GM19023 (cell line): ENCODE measurements around the gene CDK5R2.

ENCODE experiments used
- ATAC-seq: cut with Tn5 transposase; IDR thresholded peaks from one replicate; pipeline ENCODE4 v1.9.1; 2021; ENCODE audit warnings: mild to moderate bottlenecking, moderate library complexity; ENCODE audit not compliant: unreplicated experiment

The CDK5R2 gene

GRCh38 chr2:219001577-219002394 is 42.3 kb downstream of the CDK5R2 start:
- ATAC-seq, result no peak

- ATAC-seq, result no peak
Measured at GRCh38 chr2:219002395-219003266, 43.2 kb downstream of the CDK5R2 start.

GRCh38 chr2:219003267-219003634 is 43.8 kb downstream of the CDK5R2 start:
- ATAC-seq, result no peak

GRCh38 chr2:219003979-219004378 is 44.5 kb downstream of the CDK5R2 start:
- no peak for ATAC-seq

- no peak for ATAC-seq
Measured at GRCh38 chr2:219009294-219009693, 49.8 kb downstream of the CDK5R2 start.

- no peak for ATAC-seq
Measured at GRCh38 chr2:219010162-219010756, 50.8 kb downstream of the CDK5R2 start.

- ATAC-seq, result no peak
Measured at GRCh38 chr2:219010873-219011272, 51.4 kb downstream of the CDK5R2 start.
